Stimulated activated CD4-positive, alpha-beta T cell treated with anti-CD3 and anti-CD28 coated beads, Interleukin-4, amount 100 ng/mL, for 4 hours (primary cell): ENCODE measurements around the gene PAPPA.

ENCODE experiments used
- DNase-seq, 2 experiments: peaks; one replicate each; pipeline ENCODE4 v3.0.0-alpha.2; 2020

Gene PAPPA

DNA sequence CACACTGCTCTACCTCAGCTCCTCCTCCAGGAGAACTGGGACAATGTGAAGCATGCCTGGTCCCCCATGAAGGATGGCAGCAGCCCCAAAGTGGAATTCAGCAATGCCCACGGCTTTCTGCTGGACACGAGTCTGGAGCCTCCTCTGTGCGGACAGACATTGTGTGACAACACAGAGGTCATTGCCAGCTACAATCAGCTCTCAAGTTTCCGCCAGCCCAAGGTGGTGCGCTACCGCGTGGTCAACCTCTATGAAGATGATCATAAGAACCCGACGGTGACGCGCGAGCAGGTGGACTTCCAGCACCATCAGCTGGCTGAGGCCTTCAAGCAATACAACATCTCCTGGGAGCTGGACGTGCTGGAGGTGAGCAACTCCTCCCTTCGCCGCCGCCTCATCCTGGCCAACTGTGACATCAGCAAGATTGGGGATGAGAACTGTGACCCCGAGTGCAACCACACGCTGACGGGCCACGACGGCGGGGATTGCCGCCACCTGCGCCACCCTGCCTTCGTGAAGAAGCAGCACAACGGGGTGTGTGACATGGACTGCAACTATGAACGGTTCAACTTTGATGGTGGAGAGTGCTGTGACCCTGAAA is 34.1 kb downstream of the PAPPA start:
- DNase-seq = no peak

DNA sequence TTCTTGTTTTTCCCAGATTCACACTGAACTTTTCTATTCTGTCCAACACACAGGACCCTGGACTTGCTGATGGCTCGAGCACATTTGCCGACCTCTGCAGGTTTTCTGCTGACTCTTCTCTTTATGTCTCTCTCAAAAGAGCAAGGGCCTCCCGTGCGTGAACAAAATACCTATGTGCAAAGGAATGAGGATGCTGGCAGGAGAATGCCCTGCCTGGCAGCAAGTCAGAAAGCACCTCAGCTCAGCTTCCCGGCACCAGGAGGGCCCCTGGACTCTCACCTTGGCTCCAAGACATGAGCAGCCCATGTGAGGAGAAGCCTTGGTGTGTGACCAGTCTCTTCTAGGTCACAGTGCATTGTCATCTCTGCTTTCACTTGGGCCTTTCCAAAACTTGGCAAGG is 36.1 kb downstream of the PAPPA start:
- no peak for DNase-seq

DNA sequence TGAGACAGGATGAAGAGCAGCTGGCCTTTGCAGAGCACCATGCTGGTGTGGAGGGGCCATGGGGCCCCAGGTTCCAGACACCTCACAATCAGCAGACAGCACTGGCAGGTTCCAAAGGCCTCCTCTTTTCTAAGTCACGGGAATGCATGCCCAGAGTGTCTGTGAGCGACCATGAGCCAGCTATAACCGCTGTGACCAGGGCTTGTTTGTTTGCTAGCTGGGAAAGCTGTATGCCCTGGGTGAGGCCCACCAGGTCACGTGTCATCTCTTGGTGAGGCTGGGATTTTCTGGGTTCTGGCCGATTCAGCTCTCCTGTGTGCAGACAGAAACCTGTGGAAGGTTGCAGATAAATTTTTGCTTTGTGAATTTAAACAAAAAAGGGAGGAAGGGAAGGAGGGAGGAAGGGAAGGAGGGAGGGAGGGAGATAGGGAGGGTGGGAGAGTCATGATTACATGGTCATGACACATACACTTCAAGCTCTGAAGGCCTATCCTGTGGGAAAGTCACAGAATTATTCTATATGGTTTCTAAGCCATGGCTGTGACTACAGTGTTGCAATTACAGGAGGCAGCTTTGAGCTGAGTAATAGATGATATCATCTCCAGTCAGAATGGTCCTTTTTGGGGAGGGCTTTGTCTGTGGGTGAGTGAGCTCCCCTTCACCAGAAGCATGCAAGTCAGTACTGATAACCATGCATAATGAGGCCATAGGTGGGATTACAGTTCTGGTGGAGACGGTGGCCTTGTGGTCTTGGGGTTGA is 37.2 kb downstream of the PAPPA start:
- DNase-seq = no peak

DNA sequence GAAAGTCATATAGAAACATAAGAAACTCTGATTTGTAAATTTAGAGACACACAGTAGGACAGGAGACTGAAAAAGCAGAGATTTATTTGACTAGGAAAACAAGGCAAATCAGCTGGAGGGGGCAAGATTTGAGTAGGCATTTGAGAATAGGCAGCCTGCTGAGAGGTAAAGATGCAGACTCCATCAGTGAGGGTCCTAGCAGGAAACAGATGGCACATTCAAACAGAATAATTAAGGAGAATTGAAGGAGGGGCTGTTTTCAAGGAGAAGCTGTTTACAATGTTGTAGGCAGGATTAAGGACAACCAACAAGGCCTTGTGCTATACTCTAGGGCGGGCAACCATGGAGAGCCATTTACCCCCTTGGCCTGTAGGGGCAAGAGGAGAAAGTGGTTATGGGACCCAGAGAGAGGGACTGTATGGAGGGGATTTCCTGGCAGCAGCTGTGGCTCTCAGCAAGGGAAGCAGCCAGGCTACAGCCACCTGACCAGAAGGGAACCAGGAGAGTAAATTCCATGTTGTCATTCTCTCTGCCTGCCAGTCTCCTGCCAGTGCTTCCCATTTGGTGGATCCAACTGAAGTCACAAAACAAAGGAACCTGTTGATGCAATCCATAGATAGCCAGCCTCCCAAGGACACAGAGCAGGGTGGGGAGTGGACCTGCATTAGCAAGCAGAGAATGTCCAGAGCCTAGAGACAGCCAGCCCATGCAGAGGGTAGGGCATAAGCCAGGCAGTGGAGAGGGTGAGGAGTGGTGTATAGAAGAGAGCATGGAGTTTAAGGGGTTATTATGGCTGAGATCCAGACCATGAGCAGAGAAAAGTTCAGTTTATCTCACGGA is 38.2 kb downstream of the PAPPA start:
- DNase-seq = no peak

DNA sequence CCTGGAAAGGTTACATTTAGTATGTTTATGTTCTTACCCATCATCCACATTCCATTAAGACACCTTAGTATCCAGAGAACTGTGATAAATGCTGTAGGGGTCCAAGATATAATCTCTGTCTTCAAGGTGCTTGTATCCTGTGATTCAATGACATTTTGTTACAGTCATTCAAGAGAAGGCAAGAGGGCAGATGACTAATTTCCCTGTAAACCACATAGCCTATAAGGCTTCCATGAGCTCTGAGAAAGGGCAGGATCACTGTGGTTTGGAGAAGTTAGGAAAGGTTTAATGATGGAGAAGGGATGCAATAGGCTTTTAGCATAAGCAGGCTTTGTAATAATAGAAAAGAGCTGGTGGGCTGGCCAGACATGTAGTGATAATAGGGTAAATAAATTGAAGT is 40.0 kb downstream of the PAPPA start:
- no peak for DNase-seq

DNA sequence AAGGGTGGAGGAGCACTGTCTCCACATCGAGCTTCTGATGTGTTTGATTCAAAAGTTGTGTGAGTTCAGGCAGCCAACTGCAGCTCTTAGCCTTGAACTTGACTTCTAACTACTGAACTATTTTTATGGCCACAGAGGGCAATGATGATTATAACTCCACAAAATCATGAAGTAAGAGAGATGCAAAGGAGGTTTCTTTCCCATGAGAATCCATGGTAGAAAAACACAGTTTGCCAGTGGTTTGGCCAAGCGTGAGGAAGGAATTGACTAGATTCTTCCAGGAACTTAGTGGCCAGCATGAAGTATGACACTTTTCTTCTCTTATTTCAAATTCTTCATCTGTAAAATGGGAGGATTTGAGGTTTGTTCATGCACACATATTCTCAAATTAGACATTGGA is 43.2 kb downstream of the PAPPA start:
- DNase-seq = no peak

DNA sequence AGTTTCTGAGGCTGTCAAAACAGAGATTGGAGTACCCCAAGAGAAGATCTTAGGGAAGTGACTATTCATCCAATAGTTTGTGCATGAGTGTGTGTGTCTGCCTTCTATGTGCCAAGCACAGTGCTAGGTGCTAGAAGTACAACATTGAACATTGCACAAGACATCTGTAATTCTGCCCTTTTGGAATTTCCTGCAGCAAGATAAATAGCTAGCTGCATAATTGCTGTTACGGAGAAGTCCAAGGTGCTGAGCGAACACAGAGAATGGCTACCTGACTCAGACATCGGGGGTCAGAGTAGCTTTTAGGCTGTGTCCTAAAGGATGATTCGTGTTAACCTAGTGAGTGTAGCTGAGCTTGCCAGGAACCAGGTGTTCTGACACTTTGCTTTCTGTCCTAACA is 44.8 kb downstream of the PAPPA start:
- no peak for DNase-seq

DNA sequence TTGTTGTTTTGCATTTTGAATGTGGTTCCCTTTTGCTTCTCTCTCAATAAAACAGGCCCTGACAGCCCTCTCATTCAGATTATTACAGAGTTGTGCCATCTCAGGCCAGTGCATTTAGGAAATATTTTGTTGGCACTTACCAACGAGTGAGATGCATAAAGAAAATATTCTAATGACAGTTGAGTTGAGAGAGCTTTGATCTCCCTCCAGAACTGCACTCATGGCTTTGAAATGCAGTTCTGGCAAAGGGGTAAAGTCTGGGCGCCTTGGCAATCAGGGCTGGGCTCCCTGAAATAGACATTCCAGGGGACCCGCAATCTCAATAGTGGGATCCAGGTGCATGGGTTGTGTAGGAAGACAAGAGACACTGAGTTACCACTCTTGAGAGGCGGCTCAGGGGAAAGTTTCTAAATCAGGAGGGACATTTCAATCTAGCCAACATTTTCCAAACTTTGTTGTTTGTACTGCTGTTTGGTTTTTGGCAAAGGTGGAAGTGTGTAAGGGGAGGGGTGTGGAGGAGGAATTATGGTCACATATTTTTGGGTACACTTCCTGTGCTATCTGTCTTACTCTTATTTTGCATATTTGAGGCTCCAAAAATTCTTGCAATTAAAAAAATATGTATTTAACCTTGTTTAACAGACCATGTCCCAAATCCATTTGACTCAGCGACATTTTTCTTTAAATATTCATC is 48.8 kb downstream of the PAPPA start:
- no peak for DNase-seq

DNA sequence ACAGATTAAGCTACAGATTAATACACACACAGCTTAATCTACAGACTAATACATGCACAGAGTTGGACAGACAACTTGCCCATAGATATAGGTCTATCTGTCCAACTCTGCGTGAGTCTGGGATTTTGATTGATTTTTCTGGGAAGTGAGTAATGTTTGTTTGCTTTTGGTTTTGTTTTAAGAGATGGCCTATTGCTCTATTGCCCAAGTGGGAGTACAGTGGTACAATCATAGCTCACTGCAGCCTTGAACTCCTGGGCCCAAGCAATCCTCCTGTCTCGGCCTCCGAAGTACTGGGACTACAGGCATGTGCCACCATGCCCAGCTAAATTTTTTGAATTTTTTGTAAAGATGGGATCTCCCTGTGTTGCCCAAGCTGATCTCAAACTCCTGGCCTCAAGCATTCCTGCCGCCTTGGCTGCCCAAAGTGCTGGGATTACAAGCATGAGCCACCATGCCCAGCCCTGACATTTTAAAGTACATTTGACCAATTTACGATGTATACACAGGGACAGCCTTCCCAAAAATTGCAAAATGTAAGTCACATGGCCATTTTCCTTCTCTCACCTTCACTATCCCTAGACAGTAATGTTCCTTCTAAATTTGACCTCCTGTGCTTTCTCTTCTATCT is 50.8 kb downstream of the PAPPA start:
- no peak for DNase-seq

DNA sequence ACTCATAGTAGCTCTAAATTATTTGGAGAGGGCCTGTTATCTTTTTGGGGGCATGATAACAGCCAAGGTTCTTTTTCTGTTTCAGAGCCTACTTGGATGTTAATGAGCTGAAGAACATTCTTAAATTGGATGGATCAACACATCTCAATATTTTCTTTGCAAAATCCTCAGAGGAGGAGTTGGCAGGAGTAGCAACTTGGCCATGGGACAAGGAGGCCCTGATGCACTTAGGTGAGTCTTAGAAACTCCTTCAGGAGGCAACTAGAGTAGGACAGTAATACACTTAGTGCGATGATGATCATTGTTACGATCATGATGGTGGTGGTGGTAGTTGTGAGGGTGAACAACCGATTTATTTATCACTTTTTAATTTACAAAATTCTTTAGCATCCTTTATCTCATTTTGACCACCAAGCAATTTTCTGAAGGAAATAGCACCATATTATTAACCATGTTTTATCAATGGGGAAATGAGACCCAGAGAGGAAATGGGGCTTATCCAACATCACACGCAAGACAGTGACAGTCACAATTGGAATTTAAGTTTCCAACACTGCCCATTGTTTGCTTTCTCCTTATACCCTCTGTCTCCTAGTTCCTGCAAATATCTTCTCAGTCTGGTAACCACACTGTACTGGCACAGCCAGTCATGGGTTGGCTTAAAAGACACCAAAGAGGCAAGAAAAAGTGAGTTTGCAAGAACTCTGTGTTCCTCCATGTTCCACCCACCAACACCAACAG is 54.0 kb downstream of the PAPPA start:
- DNase-seq = no peak

DNA sequence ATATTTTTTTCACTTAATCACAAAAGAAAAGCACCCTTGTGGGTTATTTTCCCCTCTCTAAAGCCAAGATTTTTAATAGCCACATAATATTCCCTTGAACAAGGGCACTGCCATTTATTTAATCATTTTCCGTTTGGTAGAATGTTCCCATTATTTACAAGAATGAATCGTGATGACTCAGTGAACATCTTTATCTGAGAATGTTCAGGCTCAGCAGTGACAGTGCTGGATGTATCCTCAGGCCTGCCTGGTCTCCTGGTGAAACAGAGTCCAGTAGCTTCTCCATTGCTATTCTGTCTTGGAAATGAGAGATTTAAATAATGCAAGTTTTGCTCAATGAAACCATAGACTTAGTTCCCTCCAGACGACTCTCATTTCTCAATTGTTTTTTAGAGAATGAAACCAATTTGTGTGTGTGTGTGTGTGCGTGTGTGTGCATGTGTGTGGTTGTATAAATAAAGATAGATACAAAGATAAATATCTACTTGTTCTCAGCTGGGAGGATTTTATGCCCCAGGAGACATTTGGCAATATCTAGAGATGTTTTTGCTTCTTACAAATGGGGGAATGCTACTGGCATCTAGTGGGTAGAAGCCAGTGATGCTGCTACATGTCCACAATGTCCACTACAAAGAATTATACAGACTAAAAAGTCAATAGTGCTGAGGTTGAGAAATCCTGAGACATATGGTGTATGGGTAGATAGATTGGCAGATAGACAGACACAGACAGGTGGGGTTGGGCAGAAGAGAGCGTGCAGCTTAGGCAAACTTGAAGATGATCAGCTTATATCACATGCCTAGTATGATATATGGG is 55.0 kb downstream of the PAPPA start:
- no peak for DNase-seq

DNA sequence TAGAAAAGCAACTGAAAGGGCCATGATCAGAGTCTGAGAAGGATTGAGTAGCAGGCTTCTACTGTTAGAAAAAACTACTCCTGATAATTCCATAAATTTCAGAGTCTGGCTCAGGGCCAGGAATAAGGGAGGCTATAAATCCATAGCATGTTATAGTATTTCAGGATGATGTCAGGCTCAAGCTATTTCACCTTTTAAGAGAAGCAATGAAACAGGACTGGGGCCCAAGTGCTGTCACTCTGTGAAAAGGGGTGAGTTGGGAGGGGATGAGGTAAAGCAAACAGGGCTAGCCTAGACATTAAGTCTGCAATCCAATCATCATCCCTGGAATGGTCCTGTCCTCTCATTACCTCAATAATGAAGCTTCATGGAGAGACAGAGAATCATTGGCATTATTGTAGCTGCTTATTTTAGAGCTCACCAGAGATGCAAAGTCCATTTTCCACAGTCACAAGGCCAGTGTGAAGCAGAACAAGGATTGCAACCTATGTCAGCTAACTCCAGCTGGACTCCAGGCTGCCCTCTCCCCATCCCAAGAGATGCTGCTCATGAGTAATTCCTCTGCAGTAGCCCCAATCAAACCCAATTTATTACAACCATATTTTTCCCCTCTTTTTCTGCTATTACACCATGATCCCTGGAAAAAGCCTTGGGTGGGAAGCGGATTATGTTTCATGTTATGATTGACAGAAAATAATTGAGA is 56.0 kb downstream of the PAPPA start:
- DNase-seq = no peak

DNA sequence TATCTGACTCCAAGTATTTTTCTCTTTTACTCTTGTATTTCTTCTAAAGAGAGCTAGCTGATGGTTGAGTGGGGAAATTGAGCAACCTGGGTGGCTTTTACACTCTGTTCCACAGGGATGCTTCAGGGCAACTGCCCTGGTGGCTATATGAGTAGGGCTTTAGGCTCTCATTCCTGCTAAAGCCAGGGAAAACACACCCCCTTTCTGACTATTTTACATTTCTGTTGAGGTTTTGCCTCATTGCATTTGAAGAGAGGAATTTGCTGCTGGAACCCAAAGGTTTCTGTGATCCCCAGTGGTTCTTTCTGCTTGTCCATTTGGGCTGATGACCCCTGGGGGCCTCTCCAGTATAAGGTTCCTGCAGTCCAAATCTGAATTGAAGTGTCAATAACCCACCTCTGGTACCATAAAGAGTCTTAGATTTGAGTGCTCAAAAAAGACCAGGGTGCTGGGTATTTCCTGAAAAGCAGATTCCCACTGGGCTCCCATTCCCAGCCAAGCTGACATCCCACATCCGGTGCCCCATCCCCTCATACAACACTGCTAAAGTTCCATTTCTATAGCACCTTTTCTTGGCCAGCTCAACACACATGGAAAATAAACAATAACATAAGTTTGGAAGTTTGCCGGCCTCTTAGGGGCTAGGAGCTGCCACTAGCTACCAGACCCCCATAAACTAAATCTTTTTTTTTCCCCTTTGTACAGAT is 59.5 kb downstream of the PAPPA start:
- no peak for DNase-seq

DNA sequence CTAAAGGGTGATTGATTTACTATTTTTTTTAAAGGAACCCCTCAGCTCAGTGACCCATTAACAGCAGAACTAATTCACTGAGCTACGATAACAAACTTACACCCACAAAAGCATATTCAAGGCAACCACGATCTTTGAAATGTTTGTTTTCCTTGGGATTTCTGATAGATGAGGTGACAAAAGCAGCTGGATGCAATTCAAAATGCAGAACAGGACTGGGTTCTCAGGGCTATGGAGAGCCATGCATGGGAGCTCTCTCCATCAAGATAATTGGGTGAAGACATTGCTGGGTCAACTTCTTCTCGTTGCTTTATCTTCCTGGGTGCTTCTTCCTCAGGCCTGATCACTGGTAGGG is 60.1 kb downstream of the PAPPA start:
- no peak for DNase-seq

DNA sequence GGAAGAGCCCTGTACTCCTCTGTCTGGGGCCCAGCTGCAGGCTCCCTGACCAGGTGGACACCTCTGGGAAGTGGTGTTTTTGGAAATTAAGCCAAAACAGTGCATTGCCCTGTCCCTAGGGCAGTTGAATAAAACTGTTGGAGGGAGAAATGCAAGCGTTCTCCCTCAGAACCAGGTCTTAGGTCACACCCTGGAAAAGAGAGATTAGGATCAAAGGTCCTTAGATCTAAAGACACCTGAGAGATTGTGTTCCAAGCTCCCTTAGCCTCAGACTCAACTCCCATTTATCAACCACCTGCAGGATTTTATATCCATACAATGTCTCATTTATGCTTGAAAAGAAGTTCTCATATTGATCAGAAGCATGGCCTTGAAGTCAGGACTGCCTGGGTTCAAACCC is 64.8 kb downstream of the PAPPA start:
- no peak for DNase-seq

DNA sequence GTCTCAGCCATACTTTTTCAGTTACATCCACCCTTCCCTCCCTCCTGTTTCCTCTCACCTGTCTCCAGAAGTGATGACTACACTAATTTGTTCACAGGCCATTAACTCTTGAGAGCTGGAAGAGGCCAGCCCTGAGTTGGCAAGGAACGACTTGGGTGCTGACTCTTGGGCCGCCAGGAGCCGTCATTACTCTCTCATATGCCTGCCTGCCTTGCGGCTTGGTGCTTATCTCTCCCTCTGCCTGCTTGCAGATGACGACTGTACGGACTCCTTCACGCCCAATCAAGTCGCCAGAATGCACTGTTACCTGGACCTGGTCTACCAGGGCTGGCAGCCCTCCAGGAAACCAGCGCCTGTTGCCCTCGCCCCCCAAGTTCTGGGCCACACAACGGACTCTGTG is 66.1 kb downstream of the PAPPA start:
- no peak for DNase-seq

DNA sequence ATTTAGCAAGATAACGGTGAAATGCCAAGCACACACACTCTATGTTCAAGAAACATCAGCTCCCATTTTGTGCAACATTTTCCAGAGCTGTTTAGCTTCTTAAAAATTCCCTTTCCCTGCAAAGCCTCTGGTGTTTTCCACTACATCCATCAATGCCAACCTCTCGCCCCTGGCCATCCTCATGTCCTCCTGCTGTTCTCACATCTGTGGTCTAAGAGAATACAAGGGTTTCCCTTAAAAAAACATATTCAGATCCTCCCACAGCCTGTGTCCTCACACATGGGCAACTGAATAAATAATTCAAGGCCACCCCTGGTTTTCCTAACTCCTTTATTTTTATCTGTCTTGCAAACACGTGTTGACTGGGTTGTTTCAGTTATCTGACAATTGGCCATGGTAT is 70.3 kb downstream of the PAPPA start:
- no peak for DNase-seq

DNA sequence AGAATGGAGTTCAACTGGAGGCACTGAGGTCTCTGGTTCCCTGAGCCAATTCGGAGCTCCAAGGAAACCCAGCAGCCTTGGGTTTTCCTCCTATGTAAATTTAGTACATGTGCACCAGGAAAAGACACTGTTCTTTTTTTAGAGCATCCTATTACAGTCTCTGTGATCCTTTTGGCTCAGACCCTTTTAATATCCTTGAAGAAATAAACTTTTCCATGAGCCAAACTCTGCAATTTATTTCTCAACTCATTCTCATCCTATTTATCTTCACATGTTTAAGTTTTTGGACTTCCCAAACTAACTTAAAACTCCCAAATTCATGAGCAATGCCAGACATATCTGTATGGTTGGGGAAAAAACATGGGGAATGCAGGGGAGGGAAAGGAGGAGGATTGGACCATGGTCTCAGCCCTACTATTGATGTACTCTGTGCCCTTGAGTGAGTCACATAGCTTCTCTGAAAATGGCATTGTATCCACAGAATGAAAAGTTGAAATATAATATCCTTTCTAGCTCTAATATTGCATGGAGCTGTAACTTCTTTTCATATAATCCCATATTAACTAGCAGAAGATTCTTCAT is 76.6 kb downstream of the PAPPA start:
- DNase-seq = no peak

DNA sequence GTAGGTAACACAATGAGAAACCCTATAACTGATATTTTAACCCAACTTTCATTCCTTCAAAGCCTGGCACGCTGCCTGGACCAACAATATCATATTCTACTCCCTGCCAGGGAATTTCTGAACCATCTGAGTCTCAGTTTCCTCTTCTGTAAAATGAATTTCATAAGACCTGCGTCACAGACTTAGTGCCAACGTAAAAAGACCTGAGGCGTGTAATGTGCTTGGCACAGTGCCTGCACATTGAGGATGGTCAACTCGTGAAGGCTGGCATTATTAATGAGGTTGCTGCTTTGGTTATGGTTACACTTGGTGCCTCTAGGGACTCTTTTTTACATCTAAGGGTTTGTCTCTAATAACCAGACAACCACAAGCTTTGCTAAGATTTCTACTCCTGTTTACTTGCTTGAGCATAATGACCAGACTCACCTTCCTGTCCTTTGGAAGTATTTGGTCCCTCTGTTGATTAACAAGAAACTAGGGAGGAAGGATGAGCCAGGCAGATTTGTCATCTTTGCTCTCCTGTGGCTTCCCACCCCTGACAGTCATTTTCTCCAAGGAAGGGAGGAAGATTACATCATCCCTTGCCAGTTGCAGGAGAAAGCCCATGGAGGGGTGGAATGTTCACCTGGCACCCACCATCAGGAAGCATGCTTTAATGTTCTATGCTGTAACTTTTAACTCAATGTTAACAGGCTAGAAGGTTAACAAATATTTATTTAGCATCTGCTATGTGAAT is 79.0 kb downstream of the PAPPA start:
- DNase-seq = no peak
